A673 (cell line): Measurements from ENCODE around the gene RPRD1B.

Source experiments
- CTCF ChIP-seq: fragments of 300-800, 200-600 bp; sonication (generic); conservative IDR thresholded peaks from 2 replicates; pipeline ENCODE4 v1.5.1; 2017; ENCODE audit warnings: low read depth, mild to moderate bottlenecking, antibody characterized with exemption, low read length, moderate library complexity, mixed read lengths
- EZH2 ChIP-seq: fragments of 200-600 bp; sonication (generic); IDR thresholded peaks from 2 replicates; pipeline ENCODE4 v1.6.1; 2017; ENCODE audit warnings: borderline replicate concordance, low read depth, mild to moderate bottlenecking, mixed read lengths, antibody characterized with exemption, low read length; ENCODE audit not compliant: poor library complexity, severe bottlenecking

DNA sequence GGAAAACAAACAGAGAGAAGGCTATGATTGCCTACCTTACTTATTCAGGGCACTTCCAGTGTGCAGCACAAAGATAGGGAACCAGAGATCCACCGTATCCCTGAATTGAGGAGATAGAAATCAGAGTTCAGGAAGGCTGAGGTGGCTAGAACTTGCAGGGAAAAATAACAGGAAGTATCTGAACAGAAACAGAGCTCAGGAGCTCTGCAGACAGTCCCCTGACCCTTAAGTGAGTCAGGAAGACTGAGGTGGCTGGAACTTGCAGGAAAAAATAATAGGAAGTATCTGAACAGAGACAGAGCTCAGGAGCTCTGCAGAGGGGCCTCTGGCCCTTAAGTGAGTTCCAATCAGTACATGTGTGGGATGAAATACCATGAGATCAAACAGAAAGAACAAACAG lies 65.4 kb downstream of the RPRD1B start:
- TF ChIP-seq CTCF (no peak), EZH2 (no peak)
